OCI-LY3 (cell line): ENCODE results near the gene PARD3B.

Source experiments
- H2AFZ ChIP-seq: fragments of 200-600, 300-600 bp; shearing (Covaris generic); 2 replicates; pipeline ENCODE4 v1.6.0; 2014; ENCODE audit warnings: antibody characterized with exemption, low read depth, low read length
- H3K27ac ChIP-seq: fragments of 200-600, 300-600 bp; sonication (generic); 2 replicates; pipeline ENCODE4 v1.5.1; 2014; ENCODE audit warnings: mild to moderate bottlenecking, low read length, moderate library complexity, mixed read lengths
- H3K27me3 ChIP-seq: fragments of 200-600, 300-600 bp; sonication (generic); 2 replicates; pipeline ENCODE4 v1.6.1; 2014; ENCODE audit warnings: low read depth, low read length, mixed read lengths
- H3K36me3 ChIP-seq: fragments of 200-600, 300-600 bp; sonication (generic); replicated peaks from 2 replicates; pipeline ENCODE3; 2014; ENCODE audit warnings: low read depth, low read length, mixed read lengths
- H3K4me1 ChIP-seq: fragments of 300-600, 200-600 bp; sonication (generic); 2 replicates; pipeline ENCODE4 v1.6.1; 2014; ENCODE audit warnings: low read length, mixed read lengths
- H3K4me2 ChIP-seq: fragments of 200-600, 300-600 bp; sonication (generic); 2 replicates; pipeline ENCODE4 v1.6.1; 2014; ENCODE audit warnings: low read length, mixed read lengths
- H3K4me3 ChIP-seq: fragments of 300-600, 200-600 bp; sonication (generic); 2 replicates; pipeline ENCODE4 v1.5.1; 2014; ENCODE audit warnings: antibody characterized with exemption, mild to moderate bottlenecking, low read length, moderate library complexity
- H3K79me2 ChIP-seq: fragments of 300-600, 200-600 bp; shearing (Covaris generic); 2 replicates; pipeline ENCODE4 v1.6.1; 2014; ENCODE audit warnings: mild to moderate bottlenecking, low read length, mixed read lengths
- H3K9ac ChIP-seq: fragments of 300-600, 200-600 bp; shearing (Covaris generic); 2 replicates; pipeline ENCODE4 v1.6.0; 2014; ENCODE audit warnings: mild to moderate bottlenecking, low read length, moderate library complexity
- H3K9me3 ChIP-seq: fragments of 200-600, 300-600 bp; shearing (Covaris generic); 2 replicates; pipeline ENCODE4 v1.6.1; 2014; ENCODE audit warnings: low read length, mixed read lengths; ENCODE audit not compliant: insufficient read depth
- H4K20me1 ChIP-seq: fragments of 200-600, 300-600 bp; sonication (generic); 2 replicates; pipeline ENCODE4 v1.6.1; 2016; ENCODE audit warnings: low read length, mixed read lengths; ENCODE audit not compliant: insufficient read depth
- EZH2phosphoT487 ChIP-seq: fragments of 200-600 bp; shearing (Covaris generic); IDR thresholded peaks from 2 replicates; pipeline ENCODE4 v1.6.1; 2018; ENCODE audit warnings: antibody characterized with exemption, mixed run types, low read depth
- TF ChIP-seq, protein P1 (sequence below): fragments of 200-600, 300-600 bp; sonication (generic); IDR thresholded peaks from 2 replicates; pipeline ENCODE4 v1.5.1; 2014; ENCODE audit warnings: antibody characterized with exemption, low read length, low read depth

PARD3B gene

DNA sequence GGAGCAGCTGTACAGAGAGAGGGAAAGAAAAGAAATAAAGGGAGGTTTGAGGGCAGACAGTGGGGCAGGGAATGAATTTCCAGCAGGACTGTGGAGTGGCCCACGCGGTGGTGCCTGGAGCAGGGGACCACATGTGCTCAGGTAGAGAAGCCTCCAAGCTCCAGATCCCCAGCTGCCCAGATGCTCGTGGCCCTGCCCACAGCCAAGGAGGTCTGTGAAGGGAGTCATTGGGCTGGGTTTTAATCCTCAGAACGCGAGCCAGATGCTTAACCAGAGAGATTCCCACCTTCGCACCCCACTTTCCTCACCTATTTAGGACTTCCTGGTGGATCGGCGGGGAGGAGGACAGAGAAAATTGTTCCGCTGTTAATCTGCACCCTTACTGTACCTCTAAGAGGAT is 369.4 kb downstream of the PARD3B start:
- H3K4me1 ChIP-seq = no peaks in the 10 kb centered on the region
- no peak overlapping the region for H3K4me3 ChIP-seq
- H3K79me2 ChIP-seq = no peaks in the 10 kb centered on the region
- no peaks in the 10 kb centered on the region for H3K36me3 ChIP-seq
- H3K27me3 ChIP-seq = no peaks in the 10 kb centered on the region
- H2AFZ ChIP-seq = no peak overlapping the region
- no peaks in the 10 kb centered on the region for H4K20me1 ChIP-seq
- no peak overlapping the region for H3K9ac ChIP-seq
- no peak overlapping the region for H3K27ac ChIP-seq
- TF ChIP-seq, protein P1, sequence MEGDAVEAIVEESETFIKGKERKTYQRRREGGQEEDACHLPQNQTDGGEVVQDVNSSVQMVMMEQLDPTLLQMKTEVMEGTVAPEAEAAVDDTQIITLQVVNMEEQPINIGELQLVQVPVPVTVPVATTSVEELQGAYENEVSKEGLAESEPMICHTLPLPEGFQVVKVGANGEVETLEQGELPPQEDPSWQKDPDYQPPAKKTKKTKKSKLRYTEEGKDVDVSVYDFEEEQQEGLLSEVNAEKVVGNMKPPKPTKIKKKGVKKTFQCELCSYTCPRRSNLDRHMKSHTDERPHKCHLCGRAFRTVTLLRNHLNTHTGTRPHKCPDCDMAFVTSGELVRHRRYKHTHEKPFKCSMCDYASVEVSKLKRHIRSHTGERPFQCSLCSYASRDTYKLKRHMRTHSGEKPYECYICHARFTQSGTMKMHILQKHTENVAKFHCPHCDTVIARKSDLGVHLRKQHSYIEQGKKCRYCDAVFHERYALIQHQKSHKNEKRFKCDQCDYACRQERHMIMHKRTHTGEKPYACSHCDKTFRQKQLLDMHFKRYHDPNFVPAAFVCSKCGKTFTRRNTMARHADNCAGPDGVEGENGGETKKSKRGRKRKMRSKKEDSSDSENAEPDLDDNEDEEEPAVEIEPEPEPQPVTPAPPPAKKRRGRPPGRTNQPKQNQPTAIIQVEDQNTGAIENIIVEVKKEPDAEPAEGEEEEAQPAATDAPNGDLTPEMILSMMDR = no peak
- TF ChIP-seq EZH2phosphoT487 = no peak
- H3K4me2 ChIP-seq = no peak overlapping the region
- no peaks in the 10 kb centered on the region for H3K9me3 ChIP-seq

DNA sequence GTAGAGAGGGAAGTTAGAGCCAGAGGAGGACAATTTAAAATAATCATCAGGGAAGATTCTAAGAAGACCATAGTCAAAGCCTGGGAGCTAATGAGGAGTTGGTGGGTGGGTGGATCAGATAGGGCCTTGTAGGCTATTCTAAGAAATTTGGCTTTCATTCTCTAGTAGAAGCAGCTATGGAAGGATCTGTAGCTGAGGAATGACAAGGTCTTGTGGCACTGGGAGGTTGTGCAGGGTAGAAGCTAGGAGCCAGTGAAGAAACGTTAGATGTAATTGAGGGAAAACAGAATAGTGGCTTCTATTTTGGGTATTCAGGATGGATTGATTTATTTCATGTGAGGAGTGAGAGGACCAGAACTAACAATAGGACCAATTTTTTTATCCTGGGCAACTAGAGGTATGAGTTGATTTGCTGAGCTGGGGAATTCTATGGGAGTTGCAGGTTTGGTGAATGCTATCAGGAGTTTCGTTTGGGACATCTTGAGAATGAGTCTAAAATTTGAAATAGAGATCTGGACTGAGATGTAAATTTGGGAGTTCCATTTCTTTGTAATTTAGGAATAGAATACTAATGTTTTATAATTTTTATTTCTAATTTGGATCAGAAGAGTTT is 371.9 kb downstream of the PARD3B start:
- H3K27ac ChIP-seq = no peak overlapping the region
- H3K27me3 ChIP-seq = no peaks in the 10 kb centered on the region
- no peaks in the 10 kb centered on the region for H3K36me3 ChIP-seq
- no peaks in the 10 kb centered on the region for H3K4me1 ChIP-seq
- no peak overlapping the region for H3K4me2 ChIP-seq
- no peak overlapping the region for H3K9ac ChIP-seq
- H3K4me3 ChIP-seq = no peak overlapping the region
- H3K9me3 ChIP-seq = no peaks in the 10 kb centered on the region
- no peak overlapping the region for H2AFZ ChIP-seq
- no peaks in the 10 kb centered on the region for H3K79me2 ChIP-seq
- no peaks in the 10 kb centered on the region for H4K20me1 ChIP-seq
- TF ChIP-seq, protein P1 = no peak

DNA sequence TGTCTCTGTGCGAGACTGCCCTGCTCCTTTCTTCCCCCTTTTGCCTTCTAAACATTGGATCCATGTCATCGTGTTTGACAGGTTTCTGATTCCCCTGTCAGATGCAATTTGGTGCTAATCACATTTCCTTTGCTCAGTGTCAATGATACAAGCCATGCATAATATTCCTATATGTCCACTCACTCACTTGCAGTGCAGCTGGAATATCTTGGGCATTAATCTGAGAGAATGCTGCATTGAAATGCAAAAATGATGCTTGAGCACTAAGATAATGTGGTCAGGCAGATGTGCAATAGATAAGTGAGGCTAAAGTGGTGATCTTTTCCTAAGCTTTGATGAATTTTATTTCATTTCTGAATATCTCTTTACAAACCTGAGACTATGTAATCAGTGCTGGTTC is 375.5 kb downstream of the PARD3B start:
- H3K4me3 ChIP-seq = no peak overlapping the region
- H3K36me3 ChIP-seq = no peaks in the 10 kb centered on the region
- no peaks in the 10 kb centered on the region for H3K27me3 ChIP-seq
- H3K9ac ChIP-seq = no peak overlapping the region
- H4K20me1 ChIP-seq = no peaks in the 10 kb centered on the region
- H3K4me1 ChIP-seq = no peaks in the 10 kb centered on the region
- no peaks in the 10 kb centered on the region for H3K79me2 ChIP-seq
- no peak overlapping the region for H3K27ac ChIP-seq
- H3K9me3 ChIP-seq = no peaks in the 10 kb centered on the region
- no peak overlapping the region for H2AFZ ChIP-seq
- no peak overlapping the region for H3K4me2 ChIP-seq
- no peak for TF ChIP-seq EZH2phosphoT487
- TF ChIP-seq, protein P1 = no peak

GRCh38 chr2:204923957-204924356 is 378.7 kb downstream of the PARD3B start:
- Histone ChIP-seq H4K20me1 (no peaks in the 10 kb centered on the region), H3K36me3 (no peaks in the 10 kb centered on the region), H3K4me2 (no peak overlapping the region), H3K79me2 (no peaks in the 10 kb centered on the region), H3K9me3 (no peaks in the 10 kb centered on the region), H3K4me3 (no peak overlapping the region), H3K4me1 (no peaks in the 10 kb centered on the region), H2AFZ (no peak overlapping the region), H3K27ac (no peak overlapping the region), H3K9ac (no peak overlapping the region), H3K27me3 (no peaks in the 10 kb centered on the region)
- TF ChIP-seq, protein P1 = no peak
- TF ChIP-seq EZH2phosphoT487 = no peak
